Body of pancreas (tissue), 4 donors: ENCODE results near the gene KDM4B.

Experiments used
- CTCF ChIP-seq, 7 experiments: fragments of 450-650 bp in 4 of 7; fragments of 200-600 bp in 3 of 7; sonication (generic) in 3 of 7; IDR thresholded peaks; one replicate each; pipeline ENCODE4 v1.5.1; 2016 to 2019; ENCODE audit warnings: antibody characterized with exemption in 7 of 7
- POLR2A ChIP-seq, 3 donors: fragments of 450-650 bp; IDR thresholded peaks; one replicate each; pipeline ENCODE4 v1.6.1; 2016; ENCODE audit warnings: antibody characterized with exemption in 3 of 3, mild to moderate bottlenecking in 2 of 3

- no peak for TF ChIP-seq POLR2A (IDR thresholded peaks at IDR 0.05)
- TF ChIP-seq CTCF (IDR thresholded peaks at IDR 0.05) = no peak
Measured at GRCh38 chr19:5152013-5152763, 183.3 kb downstream of the KDM4B start.
